Chondrocyte (in vitro differentiated cells): ENCODE measurements around the gene PPIE. TPM values are rescaled to one million over a fixed set of nuclear protein-coding genes. Genes with fewer than 3 reads are reported as not detected.
"Not testable (repeated sequence)": the region's sequence is repeated elsewhere in the genome, so short reads cannot be mapped to it uniquely, and the experiment has no call there.

Experiments
- DNase-seq: peaks from one replicate; pipeline ENCODE4 v3.0.0; 2021; ENCODE audit warnings: mixed read lengths, low spot score
- H3K27ac Mint-ChIP-seq: one replicate; pipeline ENCODE4 v1.8.0; 2021; ENCODE audit warnings: mild to moderate bottlenecking, moderate library complexity, mixed read lengths; ENCODE audit not compliant: unreplicated experiment
- H3K27me3 Mint-ChIP-seq: 2 replicates; pipeline ENCODE4 v1.8.0; 2021; ENCODE audit warnings: low read depth, mixed read lengths
- H3K36me3 Mint-ChIP-seq: 2 replicates; pipeline ENCODE4 v1.8.0; 2021; ENCODE audit warnings: low read depth, mixed read lengths
- H3K4me1 Mint-ChIP-seq: 2 replicates; pipeline ENCODE4 v1.8.0; 2021; ENCODE audit warnings: low read depth, mild to moderate bottlenecking, mixed read lengths
- H3K4me3 Mint-ChIP-seq: one replicate; pipeline ENCODE4 v1.8.0; 2021; ENCODE audit warnings: mild to moderate bottlenecking, moderate library complexity, mixed read lengths; ENCODE audit not compliant: unreplicated experiment
- H3K9me3 Mint-ChIP-seq: 2 replicates; pipeline ENCODE4 v1.8.0; 2021; ENCODE audit warnings: low read depth, mixed read lengths
- total RNA-seq: library from RNA; stranded (reverse); gene quantifications from 3 replicates; pipeline ENCODE4 v1.2.1, GENCODE V29; 2021
- TF ChIP-seq, protein P1 (sequence below): fragments of 200-600 bp; sonication (generic); IDR thresholded peaks from 2 replicates; pipeline ENCODE4 v1.5.0; 2021; ENCODE audit warnings: antibody characterized with exemption, mild to moderate bottlenecking, moderate library complexity

The PPIE gene
- total RNA-seq, 1 donor from 2014 or later, result 31.5 TPM

- Mint-ChIP-seq H3K36me3 (no peaks in the 10 kb centered on the region), H3K9me3 (no peaks in the 10 kb centered on the region), H3K4me3 (no peak overlapping the region), H3K27me3 (peaks cover 8% of the 10 kb centered on the region), H3K4me1 (no peaks in the 10 kb centered on the region), H3K27ac (no peak overlapping the region)
- no peak for DNase-seq
- TF ChIP-seq, protein P1, sequence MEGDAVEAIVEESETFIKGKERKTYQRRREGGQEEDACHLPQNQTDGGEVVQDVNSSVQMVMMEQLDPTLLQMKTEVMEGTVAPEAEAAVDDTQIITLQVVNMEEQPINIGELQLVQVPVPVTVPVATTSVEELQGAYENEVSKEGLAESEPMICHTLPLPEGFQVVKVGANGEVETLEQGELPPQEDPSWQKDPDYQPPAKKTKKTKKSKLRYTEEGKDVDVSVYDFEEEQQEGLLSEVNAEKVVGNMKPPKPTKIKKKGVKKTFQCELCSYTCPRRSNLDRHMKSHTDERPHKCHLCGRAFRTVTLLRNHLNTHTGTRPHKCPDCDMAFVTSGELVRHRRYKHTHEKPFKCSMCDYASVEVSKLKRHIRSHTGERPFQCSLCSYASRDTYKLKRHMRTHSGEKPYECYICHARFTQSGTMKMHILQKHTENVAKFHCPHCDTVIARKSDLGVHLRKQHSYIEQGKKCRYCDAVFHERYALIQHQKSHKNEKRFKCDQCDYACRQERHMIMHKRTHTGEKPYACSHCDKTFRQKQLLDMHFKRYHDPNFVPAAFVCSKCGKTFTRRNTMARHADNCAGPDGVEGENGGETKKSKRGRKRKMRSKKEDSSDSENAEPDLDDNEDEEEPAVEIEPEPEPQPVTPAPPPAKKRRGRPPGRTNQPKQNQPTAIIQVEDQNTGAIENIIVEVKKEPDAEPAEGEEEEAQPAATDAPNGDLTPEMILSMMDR, result no peak
These were observed 37.7 kb downstream of the PPIE start for GRCh38 chr1:39776400-39776713.

- no peak overlapping the region for H3K27ac Mint-ChIP-seq
- no peak for DNase-seq
- no peaks in the 10 kb centered on the region for H3K36me3 Mint-ChIP-seq
- peaks cover 8% of the 10 kb centered on the region for H3K27me3 Mint-ChIP-seq
- TF ChIP-seq, protein P1, result no peak
- H3K4me3 Mint-ChIP-seq, result no peak overlapping the region
- H3K9me3 Mint-ChIP-seq, result no peaks in the 10 kb centered on the region
- H3K4me1 Mint-ChIP-seq, result no peaks in the 10 kb centered on the region
These were observed 38.2 kb downstream of the PPIE start for GRCh38 chr1:39776886-39777285.

GRCh38 chr1:39777306-39777705 lies 38.6 kb downstream of the PPIE start:
- Mint-ChIP-seq H3K36me3 (no peaks in the 10 kb centered on the region), H3K4me1 (no peaks in the 10 kb centered on the region)

DNA sequence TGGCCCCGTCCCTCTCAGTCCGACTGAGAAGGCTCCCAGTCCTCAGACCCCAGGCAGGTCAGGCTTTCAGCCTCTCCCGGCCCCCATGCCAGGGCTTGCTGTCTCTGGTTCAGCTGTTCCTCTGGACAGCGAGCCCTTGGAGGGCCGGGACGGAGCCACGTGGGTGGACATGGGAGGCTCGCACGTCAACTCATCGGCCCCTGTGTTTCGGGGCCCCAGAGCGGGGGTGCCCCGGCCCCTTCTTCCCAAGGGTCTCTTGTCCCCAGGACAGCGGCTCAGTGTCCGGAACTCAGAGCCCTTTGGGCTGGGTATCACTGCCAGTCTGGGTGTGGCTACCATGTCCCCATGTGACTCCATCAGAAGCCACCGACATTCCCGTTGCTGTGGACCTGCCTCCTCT lies 39.2 kb downstream of the PPIE start:
- not testable (repeated sequence) for H3K4me3 Mint-ChIP-seq, DNase-seq, H3K4me1 Mint-ChIP-seq, H3K36me3 Mint-ChIP-seq, H3K27ac Mint-ChIP-seq, H3K9me3 Mint-ChIP-seq, H3K27me3 Mint-ChIP-seq

More at GRCh38 chr1:39777306-39777705, 38.6 kb downstream of the PPIE start:
- TF ChIP-seq, protein P1, result no peak
- H3K27me3 Mint-ChIP-seq, result peaks cover 8% of the 10 kb centered on the region
- no peak overlapping the region for H3K27ac Mint-ChIP-seq
- no peaks in the 10 kb centered on the region for H3K9me3 Mint-ChIP-seq
- H3K4me3 Mint-ChIP-seq, result no peak overlapping the region
- DNase-seq, result no peak

GRCh38 chr1:39778463-39779099 lies 39.9 kb downstream of the PPIE start:
- H3K36me3 Mint-ChIP-seq, DNase-seq, H3K4me3 Mint-ChIP-seq, H3K27ac Mint-ChIP-seq, H3K4me1 Mint-ChIP-seq, H3K9me3 Mint-ChIP-seq: not testable (repeated sequence)
- H3K27me3 Mint-ChIP-seq, result peaks cover 13% of the 10 kb centered on the region

GRCh38 chr1:39779137-39779536 lies 40.5 kb downstream of the PPIE start:
- Mint-ChIP-seq H3K9me3 (no peaks in the 10 kb centered on the region), H3K36me3 (no peaks in the 10 kb centered on the region), H3K4me3 (no peak overlapping the region), H3K27ac (no peak overlapping the region), H3K27me3 (peaks cover 18% of the 10 kb centered on the region), H3K4me1 (no peaks in the 10 kb centered on the region)
- TF ChIP-seq, protein P1, result no peak
- DNase-seq, result no peak
